GM23338 (cell line): ENCODE data around the gene LUZP2. TPM values are rescaled to one million over a fixed set of nuclear protein-coding genes. Genes with fewer than 3 reads are reported as not detected.

Experiments
- ATAC-seq: fragments of 200-7000 bp; cut with Tn5 transposase; 3 replicates; pipeline ENCODE4 v1.9.1; 2020
- DNase-seq: peaks from one replicate; pipeline ENCODE4 v3.0.0-alpha.2; 2015; ENCODE audit warnings: low spot score
- H2AFZ ChIP-seq: fragments of 200-600 bp; sonication (generic); 2 replicates; pipeline ENCODE4 v1.8.0; 2016; ENCODE audit warnings: antibody characterized with exemption, mild to moderate bottlenecking, moderate library complexity
- H3F3A ChIP-seq: fragments of 200-600 bp; sonication (generic); replicated peaks from 2 replicates; pipeline ENCODE4 v1.8.0; 2017; ENCODE audit warnings: antibody characterized with exemption, mixed run types, low read depth
- H3K27ac ChIP-seq: fragments of 200-600 bp; sonication (generic); 2 replicates; pipeline ENCODE4 v1.6.1; 2016; ENCODE audit warnings: low read depth
- H3K27me3 ChIP-seq: fragments of 200-600 bp; sonication (generic); 2 replicates; pipeline ENCODE4 v1.8.0; 2016; ENCODE audit warnings: mild to moderate bottlenecking, mixed run types, moderate library complexity; ENCODE audit not compliant: insufficient read depth
- H3K36me3 ChIP-seq: fragments of 200-600 bp; sonication (generic); 2 replicates; pipeline ENCODE4 v1.8.0; 2016; ENCODE audit warnings: mild to moderate bottlenecking; ENCODE audit not compliant: insufficient read depth
- H3K4me1 ChIP-seq: fragments of 200-600 bp; sonication (generic); 2 replicates; pipeline ENCODE4 v1.8.0; 2016; ENCODE audit warnings: mild to moderate bottlenecking, moderate library complexity; ENCODE audit not compliant: insufficient read depth
- H3K4me2 ChIP-seq: fragments of 200-600 bp; sonication (generic); 2 replicates; pipeline ENCODE4 v1.7.1; 2017; ENCODE audit warnings: mixed run types
- H3K4me3 ChIP-seq: fragments of 200-600 bp; sonication (generic); 2 replicates; pipeline ENCODE4 v1.6.1; 2016; ENCODE audit warnings: mixed run types
- H3K79me2 ChIP-seq: fragments of 200-600 bp; sonication (generic); replicated peaks from 2 replicates; pipeline ENCODE4 v1.8.0; 2017; ENCODE audit warnings: mild to moderate bottlenecking; ENCODE audit not compliant: insufficient read depth
- H3K9me2 ChIP-seq: fragments of 200-600 bp; sonication (generic); 2 replicates; pipeline ENCODE4 v1.8.0; 2017; ENCODE audit not compliant: insufficient read depth
- H4K20me1 ChIP-seq: fragments of 200-600 bp; sonication (generic); replicated peaks from 2 replicates; pipeline ENCODE4 v1.8.0; 2017; ENCODE audit warnings: mild to moderate bottlenecking; ENCODE audit not compliant: insufficient read depth
- H3K27ac Mint-ChIP-seq: 2 replicates; pipeline ENCODE4 v1.8.0; 2020; ENCODE audit warnings: inconsistent platforms, mild to moderate bottlenecking, moderate library complexity, mixed read lengths
- H3K27me3 Mint-ChIP-seq: 3 replicates; pipeline ENCODE4 v1.8.0; 2022; ENCODE audit warnings: low read depth, mild to moderate bottlenecking, moderate library complexity, mixed read lengths, inconsistent platforms; ENCODE audit not compliant: insufficient read depth, poor library complexity
- H3K36me3 Mint-ChIP-seq: 3 replicates; pipeline ENCODE4 v1.8.0; 2021; ENCODE audit warnings: low read depth, mild to moderate bottlenecking, inconsistent platforms, moderate library complexity, mixed read lengths
- H3K4me1 Mint-ChIP-seq: 3 replicates; pipeline ENCODE4 v1.8.0; 2020; ENCODE audit warnings: mild to moderate bottlenecking, inconsistent platforms, mixed read lengths
- H3K4me3 Mint-ChIP-seq: 3 replicates; pipeline ENCODE4 v1.8.0; 2021; ENCODE audit warnings: moderate library complexity, mild to moderate bottlenecking, inconsistent platforms, mixed read lengths
- H3K9me3 Mint-ChIP-seq: 3 replicates; pipeline ENCODE4 v1.8.0; 2020; ENCODE audit warnings: moderate library complexity, mild to moderate bottlenecking, inconsistent platforms, mixed read lengths
- CREB1 ChIP-seq: fragments of 250-450 bp; sonication (Bioruptor Pico); IDR thresholded peaks from 2 replicates; pipeline ENCODE4 v1.5.0; 2020; ENCODE audit warnings: low read depth, mild to moderate bottlenecking, moderate library complexity
- CTCF ChIP-seq, 2 experiments: fragments of 200-600 bp in 1 of 2; sonication (generic) in 1 of 2; conservative IDR thresholded peaks; 2 replicates each; pipeline versions ENCODE4 v1.5.1 to v1.6.1; 2016 to 2017; ENCODE audit warnings: antibody characterized with exemption in 2 of 2, low read depth in 2 of 2, mild to moderate bottlenecking in 2 of 2, moderate library complexity in 1 of 2
- EZH2 ChIP-seq: fragments of 200-600 bp; sonication (generic); IDR thresholded peaks from one replicate; pipeline ENCODE4 v1.8.0; 2017; ENCODE audit warnings: antibody characterized with exemption, mild to moderate bottlenecking, low read depth; ENCODE audit not compliant: unreplicated experiment
- EZH2phosphoT487 ChIP-seq: fragments of 200-600 bp; sonication (generic); IDR thresholded peaks from one replicate; pipeline ENCODE4 v1.8.1; 2018; ENCODE audit warnings: antibody characterized with exemption; ENCODE audit not compliant: unreplicated experiment
- JUNB ChIP-seq: IDR thresholded peaks from one replicate; pipeline ENCODE4 v1.6.1; 2016; ENCODE audit warnings: antibody characterized with exemption; ENCODE audit not compliant: unreplicated experiment
- NANOG ChIP-seq: IDR thresholded peaks from 2 replicates; pipeline ENCODE4 v1.6.1; 2016; ENCODE audit warnings: antibody characterized with exemption, borderline replicate concordance
- REST ChIP-seq: IDR thresholded peaks from one replicate; pipeline ENCODE4 v1.6.1; 2018; ENCODE audit warnings: antibody characterized with exemption; ENCODE audit not compliant: unreplicated experiment
- STAT1 ChIP-seq: IDR thresholded peaks from one replicate; pipeline ENCODE4 v1.6.1; 2016; ENCODE audit warnings: antibody characterized with exemption; ENCODE audit not compliant: unreplicated experiment
- ZNF114 ChIP-seq: fragments of 250-450 bp; sonication (Bioruptor Pico); IDR thresholded peaks from 2 replicates; pipeline ENCODE4 v1.5.0; 2020; ENCODE audit warnings: mild to moderate bottlenecking, moderate library complexity
- ZNF331 ChIP-seq: fragments of 250-450 bp; sonication (Bioruptor Pico); IDR thresholded peaks from 2 replicates; pipeline ENCODE4 v1.5.0; 2020; ENCODE audit warnings: low read depth, mild to moderate bottlenecking, moderate library complexity
- polyA plus RNA-seq: library from polyadenylated mRNA; unstranded; fragments of >200 nt; fragmentation: Nextera tagmentation; extraction: Ambion mirVana; gene quantifications from 2 replicates; pipeline ENCODE4 v1.2.1, GENCODE V29; 2016
- total RNA-seq: library from RNA; depleted of rRNA; stranded (reverse); fragments of >200 nt; shearing (Covaris generic); gene quantifications from 2 replicates; pipeline ENCODE4 v1.2.3, GENCODE V29; 2014
- TF ChIP-seq, protein P1 (sequence below): IDR thresholded peaks from 2 replicates; pipeline ENCODE4 v1.6.1; 2016; ENCODE audit warnings: antibody characterized with exemption

LUZP2 gene
- total and polyA plus RNA-seq, 2 experiments from 2014 or later, result 2.0 to 9.2 TPM

- Histone ChIP-seq H3K4me3 (no peak overlapping the region), H3K27me3 (no peaks in the 10 kb centered on the region), H4K20me1 (no peaks in the 10 kb centered on the region), H3F3A (no peaks in the 10 kb centered on the region), H3K36me3 (no peaks in the 10 kb centered on the region), H3K9me2 (no peaks in the 10 kb centered on the region), H3K4me1 (no peaks in the 10 kb centered on the region), H3K27ac (no peak overlapping the region), H2AFZ (no peak overlapping the region), H3K4me2 (no peak overlapping the region), H3K79me2 (no peaks in the 10 kb centered on the region)
- H3K27me3 Mint-ChIP-seq, result no peaks in the 10 kb centered on the region
- ATAC-seq (no peak), DNase-seq (no peak)
- no peaks in the 10 kb centered on the region for H3K9me3 Mint-ChIP-seq
- no peaks in the 10 kb centered on the region for H3K36me3 Mint-ChIP-seq
- no peak overlapping the region for H3K27ac Mint-ChIP-seq
- no peak overlapping the region for H3K4me3 Mint-ChIP-seq
- TF ChIP-seq EZH2 (no peak), NANOG (no peak), REST (no peak), CREB1 (no peak), CTCF (conservative IDR thresholded peaks at IDR 0.05; ENCODE audit: low read depth in 2 of 2) (no peak), ZNF114 (no peak), ZNF331 (CRISPR knock-in tag) (no peak), EZH2phosphoT487 (no peak)
- H3K4me1 Mint-ChIP-seq, result no peaks in the 10 kb centered on the region
Observed at GRCh38 chr11:24591283-24591682, 94.4 kb downstream of the LUZP2 start.

DNA sequence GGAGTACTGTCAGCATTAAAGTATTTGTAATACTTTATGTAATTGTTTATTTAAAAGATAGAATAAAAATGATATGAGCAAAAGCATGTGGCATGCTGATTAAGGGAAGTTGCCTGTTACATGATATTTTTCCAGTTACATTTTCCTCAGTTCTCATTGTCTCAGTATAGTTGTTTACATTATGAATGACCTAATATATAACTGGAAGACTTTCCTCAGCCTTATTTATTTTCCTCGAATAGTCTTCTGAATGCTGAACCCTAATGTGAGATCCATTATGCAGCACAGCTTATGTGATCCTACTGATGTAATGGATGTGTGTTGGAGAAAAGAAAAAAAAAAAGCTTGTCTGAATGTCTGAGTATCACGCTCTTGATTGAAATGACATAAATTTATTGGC lies 95.5 kb downstream of the LUZP2 start:
- Histone ChIP-seq H3K9me2 (no peaks in the 10 kb centered on the region), H3K27ac (no peak overlapping the region), H3K4me2 (no peak overlapping the region), H2AFZ (no peak overlapping the region), H3K4me1 (no peaks in the 10 kb centered on the region), H3K36me3 (no peaks in the 10 kb centered on the region), H3K79me2 (no peaks in the 10 kb centered on the region), H3F3A (no peaks in the 10 kb centered on the region), H3K27me3 (no peaks in the 10 kb centered on the region), H3K4me3 (no peak overlapping the region), H4K20me1 (no peaks in the 10 kb centered on the region)
- no peaks in the 10 kb centered on the region for H3K36me3 Mint-ChIP-seq
- no peak overlapping the region for H3K4me3 Mint-ChIP-seq
- DNase-seq (no peak), ATAC-seq (no peak)
- TF ChIP-seq, protein P1, sequence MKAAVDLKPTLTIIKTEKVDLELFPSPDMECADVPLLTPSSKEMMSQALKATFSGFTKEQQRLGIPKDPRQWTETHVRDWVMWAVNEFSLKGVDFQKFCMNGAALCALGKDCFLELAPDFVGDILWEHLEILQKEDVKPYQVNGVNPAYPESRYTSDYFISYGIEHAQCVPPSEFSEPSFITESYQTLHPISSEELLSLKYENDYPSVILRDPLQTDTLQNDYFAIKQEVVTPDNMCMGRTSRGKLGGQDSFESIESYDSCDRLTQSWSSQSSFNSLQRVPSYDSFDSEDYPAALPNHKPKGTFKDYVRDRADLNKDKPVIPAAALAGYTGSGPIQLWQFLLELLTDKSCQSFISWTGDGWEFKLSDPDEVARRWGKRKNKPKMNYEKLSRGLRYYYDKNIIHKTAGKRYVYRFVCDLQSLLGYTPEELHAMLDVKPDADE, result no peak
- TF ChIP-seq ZNF114 (no peak), CREB1 (no peak), JUNB (no peak), REST (no peak), STAT1 (no peak), ZNF331 (CRISPR knock-in tag) (no peak)
- H3K27me3 Mint-ChIP-seq, result no peaks in the 10 kb centered on the region
- no peak overlapping the region for H3K27ac Mint-ChIP-seq
- no peaks in the 10 kb centered on the region for H3K4me1 Mint-ChIP-seq
- H3K9me3 Mint-ChIP-seq, result no peaks in the 10 kb centered on the region
